Measurements from ENCODE around the gene PGAM5.
"Not testable (repeated sequence)": the region's sequence is repeated elsewhere in the genome, so short reads cannot be mapped to it uniquely, and the experiment has no call there.

PGAM5 gene

GRCh38 chr12:132736913-132737312 is 26.3 kb downstream of the PGAM5 start:
- Histone ChIP-seq H3K36me3 (ENCODE audit: control insufficient read depth, insufficient read depth, low read length, severe bottlenecking) (peaks cover 94% of the 10 kb centered on the region), H3K9me3 (ENCODE audit: control insufficient read depth, low read length) (no peaks in the 10 kb centered on the region), H3K4me1 (ENCODE audit: control insufficient read depth, insufficient read depth, low read length) (no peaks in the 10 kb centered on the region), H3K9ac (ENCODE audit: low read length) (no peak overlapping the region), H3K4me3 (ENCODE audit: low read length) (no peak overlapping the region), H3K27me3 (replicated peaks; ENCODE audit: control insufficient read depth, insufficient read depth, low read length) (no peaks in the 10 kb centered on the region)
- DNase-seq (ENCODE audit: low read depth) = no peak

- DNase-seq (ENCODE audit: low read depth) = no peak
- Histone ChIP-seq H3K4me3 (ENCODE audit: low read length) (no peak overlapping the region), H3K9ac (ENCODE audit: low read length) (no peak overlapping the region), H3K9me3 (ENCODE audit: control insufficient read depth, low read length) (no peaks in the 10 kb centered on the region), H3K27me3 (replicated peaks; ENCODE audit: control insufficient read depth, insufficient read depth, low read length) (no peaks in the 10 kb centered on the region), H3K4me1 (ENCODE audit: control insufficient read depth, insufficient read depth, low read length) (no peaks in the 10 kb centered on the region), H3K36me3 (ENCODE audit: control insufficient read depth, insufficient read depth, low read length, severe bottlenecking) (peaks cover 89% of the 10 kb centered on the region)
These were observed 29.1 kb downstream of the PGAM5 start for GRCh38 chr12:132739600-132740312.

GRCh38 chr12:132740313-132740646 is 29.6 kb downstream of the PGAM5 start:
- Histone ChIP-seq H3K9me3 (ENCODE audit: control insufficient read depth, low read length) (no peaks in the 10 kb centered on the region), H3K36me3 (ENCODE audit: control insufficient read depth, insufficient read depth, low read length, severe bottlenecking) (peaks cover 89% of the 10 kb centered on the region), H3K9ac (ENCODE audit: low read length) (no peak overlapping the region), H3K4me3 (ENCODE audit: low read length) (no peak overlapping the region), H3K4me1 (ENCODE audit: control insufficient read depth, insufficient read depth, low read length) (no peaks in the 10 kb centered on the region), H3K27me3 (replicated peaks; ENCODE audit: control insufficient read depth, insufficient read depth, low read length) (no peaks in the 10 kb centered on the region)
- no peak for DNase-seq (ENCODE audit: low read depth)

- Histone ChIP-seq H3K9me3 (ENCODE audit: control insufficient read depth, low read length) (no peaks in the 10 kb centered on the region), H3K27me3 (replicated peaks; ENCODE audit: control insufficient read depth, insufficient read depth, low read length) (no peaks in the 10 kb centered on the region), H3K4me1 (ENCODE audit: control insufficient read depth, insufficient read depth, low read length) (no peaks in the 10 kb centered on the region), H3K4me3 (ENCODE audit: low read length) (no peak overlapping the region), H3K36me3 (ENCODE audit: control insufficient read depth, insufficient read depth, low read length, severe bottlenecking) (peaks cover 89% of the 10 kb centered on the region), H3K9ac (ENCODE audit: low read length) (no peak overlapping the region)
- DNase-seq (ENCODE audit: low read depth) = no peak
These were observed 30.0 kb downstream of the PGAM5 start for GRCh38 chr12:132740652-132741051.

- no peak overlapping the region for H3K4me3 ChIP-seq (ENCODE audit: low read length)
- H3K36me3 ChIP-seq (ENCODE audit: control insufficient read depth, insufficient read depth, low read length, severe bottlenecking) = peaks cover 90% of the 10 kb centered on the region
These were observed 31.0 kb downstream of the PGAM5 start for GRCh38 chr12:132741620-132742019.

GRCh38 chr12:132743831-132744230 is 33.2 kb downstream of the PGAM5 start:
- Histone ChIP-seq H3K27me3 (replicated peaks; ENCODE audit: control insufficient read depth, insufficient read depth, low read length) (no peaks in the 10 kb centered on the region), H3K36me3 (ENCODE audit: control insufficient read depth, insufficient read depth, low read length, severe bottlenecking) (peaks cover 94% of the 10 kb centered on the region), H3K9me3 (ENCODE audit: control insufficient read depth, low read length) (no peaks in the 10 kb centered on the region), H3K4me3 (ENCODE audit: low read length) (no peak overlapping the region), H3K9ac (ENCODE audit: low read length) (no peak overlapping the region), H3K4me1 (ENCODE audit: control insufficient read depth, insufficient read depth, low read length) (no peaks in the 10 kb centered on the region)
- no peak for DNase-seq (ENCODE audit: low read depth)

More at GRCh38 chr12:132741620-132742019, 31.0 kb downstream of the PGAM5 start:
- DNase-seq (ENCODE audit: low read depth) = no peak
- Histone ChIP-seq H3K4me1 (ENCODE audit: control insufficient read depth, insufficient read depth, low read length) (no peaks in the 10 kb centered on the region), H3K27me3 (replicated peaks; ENCODE audit: control insufficient read depth, insufficient read depth, low read length) (no peaks in the 10 kb centered on the region), H3K9me3 (ENCODE audit: control insufficient read depth, low read length) (no peaks in the 10 kb centered on the region), H3K9ac (ENCODE audit: low read length) (no peak overlapping the region)

- Histone ChIP-seq H3K9ac (ENCODE audit: low read length) (no peak overlapping the region), H3K9me3 (ENCODE audit: control insufficient read depth, low read length) (no peaks in the 10 kb centered on the region), H3K27me3 (replicated peaks; ENCODE audit: control insufficient read depth, insufficient read depth, low read length) (no peaks in the 10 kb centered on the region), H3K4me3 (ENCODE audit: low read length) (no peak overlapping the region), H3K36me3 (ENCODE audit: control insufficient read depth, insufficient read depth, low read length, severe bottlenecking) (peaks cover 94% of the 10 kb centered on the region), H3K4me1 (ENCODE audit: control insufficient read depth, insufficient read depth, low read length) (no peaks in the 10 kb centered on the region)
- no peak for DNase-seq (ENCODE audit: low read depth)
These were observed 36.0 kb downstream of the PGAM5 start for GRCh38 chr12:132746613-132747012.

- no peaks in the 10 kb centered on the region for H3K4me1 ChIP-seq (ENCODE audit: control insufficient read depth, insufficient read depth, low read length)
- no peak for DNase-seq (ENCODE audit: low read depth)
- no peak overlapping the region for H3K9ac ChIP-seq (ENCODE audit: low read length)
- H3K36me3 ChIP-seq (ENCODE audit: control insufficient read depth, insufficient read depth, low read length, severe bottlenecking) = peaks cover 92% of the 10 kb centered on the region
- no peak overlapping the region for H3K4me3 ChIP-seq (ENCODE audit: low read length)
- H3K27me3 ChIP-seq (replicated peaks; ENCODE audit: control insufficient read depth, insufficient read depth, low read length) = no peaks in the 10 kb centered on the region
- H3K9me3 ChIP-seq (ENCODE audit: control insufficient read depth, low read length) = no peaks in the 10 kb centered on the region
These were observed 36.8 kb downstream of the PGAM5 start for GRCh38 chr12:132747395-132747794.

GRCh38 chr12:132747896-132748295 is 37.3 kb downstream of the PGAM5 start:
- H3K4me1 ChIP-seq (ENCODE audit: control insufficient read depth, insufficient read depth, low read length) = no peaks in the 10 kb centered on the region
- H3K4me3 ChIP-seq (ENCODE audit: low read length) = no peak overlapping the region
- H3K27me3 ChIP-seq (replicated peaks; ENCODE audit: control insufficient read depth, insufficient read depth, low read length) = no peaks in the 10 kb centered on the region
- peaks cover 92% of the 10 kb centered on the region for H3K36me3 ChIP-seq (ENCODE audit: control insufficient read depth, insufficient read depth, low read length, severe bottlenecking)
- H3K9me3 ChIP-seq (ENCODE audit: control insufficient read depth, low read length) = no peaks in the 10 kb centered on the region
- no peak overlapping the region for H3K9ac ChIP-seq (ENCODE audit: low read length)
- no peak for DNase-seq (ENCODE audit: low read depth)

GRCh38 chr12:132748319-132748718 is 37.7 kb downstream of the PGAM5 start:
- Histone ChIP-seq H3K27me3 (replicated peaks; ENCODE audit: control insufficient read depth, insufficient read depth, low read length) (no peaks in the 10 kb centered on the region), H3K4me1 (ENCODE audit: control insufficient read depth, insufficient read depth, low read length) (no peaks in the 10 kb centered on the region), H3K4me3 (ENCODE audit: low read length) (no peak overlapping the region), H3K9ac (ENCODE audit: low read length) (no peak overlapping the region), H3K9me3 (ENCODE audit: control insufficient read depth, low read length) (no peaks in the 10 kb centered on the region), H3K36me3 (ENCODE audit: control insufficient read depth, insufficient read depth, low read length, severe bottlenecking) (peaks cover 93% of the 10 kb centered on the region)
- DNase-seq (ENCODE audit: low read depth) = no peak

- not testable (repeated sequence) for H3K9me3 ChIP-seq (ENCODE audit: control insufficient read depth, low read length); H3K4me3 ChIP-seq (ENCODE audit: low read length); DNase-seq (ENCODE audit: low read depth); H3K4me1 ChIP-seq (ENCODE audit: control insufficient read depth, insufficient read depth, low read length); H3K27me3 ChIP-seq (replicated peaks; ENCODE audit: control insufficient read depth, insufficient read depth, low read length); H3K9ac ChIP-seq (ENCODE audit: low read length)
- H3K36me3 ChIP-seq (ENCODE audit: control insufficient read depth, insufficient read depth, low read length, severe bottlenecking) = peaks cover 65% of the 10 kb centered on the region
These were observed 43.0 kb downstream of the PGAM5 start for GRCh38 chr12:132753670-132754069.
